GM18520 (cell line): Measurements from ENCODE around the gene ARHGEF40.

Experiments used
- ATAC-seq: cut with Tn5 transposase; IDR thresholded peaks from one replicate; pipeline ENCODE4 v1.9.1; 2021; ENCODE audit not compliant: unreplicated experiment

ARHGEF40 gene

GRCh38 chr14:21078726-21079125, 8.6 kb downstream of the ARHGEF40 start:
- ATAC-seq = no peak

- ATAC-seq = no peak
These were observed 11.5 kb downstream of the ARHGEF40 start for GRCh38 chr14:21081521-21082142.

- no peak for ATAC-seq
These were observed 13.6 kb downstream of the ARHGEF40 start for GRCh38 chr14:21083565-21084325.

- ATAC-seq = no peak
These were observed 14.3 kb downstream of the ARHGEF40 start for GRCh38 chr14:21084396-21084795.

- no peak for ATAC-seq
These were observed 15.1 kb downstream of the ARHGEF40 start for GRCh38 chr14:21084998-21085853.

GRCh38 chr14:21086908-21087293, 16.8 kb downstream of the ARHGEF40 start:
- no peak for ATAC-seq

- no peak for ATAC-seq
These were observed 17.4 kb downstream of the ARHGEF40 start for GRCh38 chr14:21087294-21088091.

- ATAC-seq = no peak
These were observed 18.6 kb downstream of the ARHGEF40 start for GRCh38 chr14:21088687-21089086.

- no peak for ATAC-seq
These were observed 19.2 kb downstream of the ARHGEF40 start for GRCh38 chr14:21089271-21089670.

- ATAC-seq = no peak
These were observed 19.7 kb downstream of the ARHGEF40 start for GRCh38 chr14:21089877-21090193.

GRCh38 chr14:21090194-21090939, 20.3 kb downstream of the ARHGEF40 start:
- ATAC-seq = no peak

- no peak for ATAC-seq
These were observed 21.0 kb downstream of the ARHGEF40 start for GRCh38 chr14:21090940-21091663.

GRCh38 chr14:21091821-21092272, 21.7 kb downstream of the ARHGEF40 start:
- no peak for ATAC-seq

GRCh38 chr14:21092273-21093011, 22.3 kb downstream of the ARHGEF40 start:
- peak; percentile 70 for ATAC-seq

GRCh38 chr14:21093018-21093417, 22.9 kb downstream of the ARHGEF40 start:
- no peak for ATAC-seq

- no peak for ATAC-seq
These were observed 23.9 kb downstream of the ARHGEF40 start for GRCh38 chr14:21093769-21094681.

- no peak for ATAC-seq
These were observed 25.5 kb downstream of the ARHGEF40 start for GRCh38 chr14:21095430-21096205.
